Measurements from ENCODE around the gene CDO1. TPM values are rescaled to one million over a fixed set of nuclear protein-coding genes. Genes with fewer than 3 reads are reported as not detected.

Gene CDO1
- total and polyA plus RNA-seq, 9 of the 15 experiments (the other 6 are each of a cell fraction or from before 2014, with no cell fraction given) = 0.16 to 0.22 TPM; not detected in 7

DNA sequence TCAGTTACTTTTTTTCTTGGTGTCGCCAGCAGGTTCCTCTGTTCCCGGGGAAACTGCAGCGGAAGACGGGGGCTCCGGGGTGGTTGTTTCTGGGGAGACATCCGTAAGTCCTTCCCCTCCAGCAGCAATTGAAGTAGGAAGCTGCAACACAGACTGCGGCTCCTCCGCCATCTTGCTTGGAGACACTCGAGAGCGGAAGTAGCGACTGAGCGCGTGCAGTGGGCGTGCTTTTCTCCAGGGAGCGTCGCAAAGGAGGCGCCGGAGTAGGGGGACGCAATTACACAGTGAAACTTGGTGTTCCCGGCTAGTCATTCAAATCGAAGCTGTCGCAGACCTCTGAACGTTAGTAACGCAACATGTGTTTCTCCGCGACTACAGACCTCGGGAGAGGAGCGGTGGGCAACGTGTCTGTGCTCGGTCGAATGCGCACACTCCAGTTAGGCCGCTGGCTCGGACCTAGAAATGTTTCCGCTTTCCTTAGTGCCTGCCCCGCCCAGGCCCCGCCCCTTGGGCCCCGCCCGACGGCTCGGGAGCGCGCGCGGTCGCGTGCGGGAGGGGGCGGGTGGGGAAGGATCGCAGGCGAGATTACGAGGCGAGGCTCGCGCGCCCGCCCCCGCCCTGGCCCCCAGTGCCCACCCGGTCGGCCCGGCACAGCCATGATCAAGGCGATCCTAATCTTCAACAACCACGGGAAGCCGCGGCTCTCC is 25.1 kb upstream of the CDO1 start, which contains the start of the genes AP3S1 and ATG12 (continued):
- TF ChIP-seq ZBTB8A (IDR thresholded peaks at IDR 0.05; ENCODE audit: partially characterized antibody) = no peak
- TF ChIP-seq NEUROD1 (IDR thresholded peaks at IDR 0.05; ENCODE audit: borderline replicate concordance, low read depth, low read length, partially characterized antibody) = peak; percentile 78
- no peak; the same call in 1 of the 2 replicates for TF ChIP-seq LARP7 (IDR thresholded peaks at IDR 0.05)
- no peak for TF ChIP-seq GTF2F1 (IDR thresholded peaks at IDR 0.05; ENCODE audit: low read depth, low read length)
- TF ChIP-seq, protein P1, sequence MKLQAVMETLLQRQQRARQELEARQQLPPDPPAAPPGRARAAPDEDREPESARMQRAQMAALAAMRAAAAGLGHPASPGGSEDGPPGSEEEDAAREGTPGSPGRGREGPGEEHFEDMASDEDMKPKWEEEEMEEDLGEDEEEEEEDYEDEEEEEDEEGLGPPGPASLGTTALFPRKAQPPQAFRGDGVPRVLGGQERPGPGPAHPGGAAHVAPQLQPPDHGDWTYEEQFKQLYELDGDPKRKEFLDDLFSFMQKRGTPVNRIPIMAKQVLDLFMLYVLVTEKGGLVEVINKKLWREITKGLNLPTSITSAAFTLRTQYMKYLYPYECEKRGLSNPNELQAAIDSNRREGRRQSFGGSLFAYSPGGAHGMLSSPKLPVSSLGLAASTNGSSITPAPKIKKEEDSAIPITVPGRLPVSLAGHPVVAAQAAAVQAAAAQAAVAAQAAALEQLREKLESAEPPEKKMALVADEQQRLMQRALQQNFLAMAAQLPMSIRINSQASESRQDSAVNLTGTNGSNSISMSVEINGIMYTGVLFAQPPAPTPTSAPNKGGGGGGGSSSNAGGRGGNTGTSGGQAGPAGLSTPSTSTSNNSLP (IDR thresholded peaks at IDR 0.05; ENCODE audit: borderline replicate concordance, low read depth, low read length) = no peak
- no peak for TF ChIP-seq GABPB2 (CRISPR knock-in tag; conservative IDR thresholded peaks at IDR 0.05)
- TF ChIP-seq TAL1 (IDR thresholded peaks at IDR 0.05) = no peak; the same call in 1 of the 2 replicates
- TF ChIP-seq ZNF174 (CRISPR knock-in tag; IDR thresholded peaks at IDR 0.05) = no peak
- TF ChIP-seq SRSF9 (IDR thresholded peaks at IDR 0.05; ENCODE audit: borderline replicate concordance, low read depth, low read length) = no peak
- TF ChIP-seq, protein P2, sequence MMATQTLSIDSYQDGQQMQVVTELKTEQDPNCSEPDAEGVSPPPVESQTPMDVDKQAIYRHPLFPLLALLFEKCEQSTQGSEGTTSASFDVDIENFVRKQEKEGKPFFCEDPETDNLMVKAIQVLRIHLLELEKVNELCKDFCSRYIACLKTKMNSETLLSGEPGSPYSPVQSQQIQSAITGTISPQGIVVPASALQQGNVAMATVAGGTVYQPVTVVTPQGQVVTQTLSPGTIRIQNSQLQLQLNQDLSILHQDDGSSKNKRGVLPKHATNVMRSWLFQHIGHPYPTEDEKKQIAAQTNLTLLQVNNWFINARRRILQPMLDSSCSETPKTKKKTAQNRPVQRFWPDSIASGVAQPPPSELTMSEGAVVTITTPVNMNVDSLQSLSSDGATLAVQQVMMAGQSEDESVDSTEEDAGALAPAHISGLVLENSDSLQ (IDR thresholded peaks at IDR 0.05) = no peak
- TF ChIP-seq ZMIZ1 (IDR thresholded peaks at IDR 0.05; ENCODE audit: low read depth in 2 of 2, low read length in 2 of 2) = 0 out of 4 replicates have a peak, but pooled peaks of 1 of the 2 experiments have one; percentile 11
- no peak for TF ChIP-seq RFX7 (CRISPR knock-in tag; IDR thresholded peaks at IDR 0.05)
- no peak for TF ChIP-seq MXI1 (IDR thresholded peaks at IDR 0.05; ENCODE audit: low read depth, low read length)
- no peak for TF ChIP-seq ZFP30 (CRISPR knock-in tag; IDR thresholded peaks at IDR 0.05; ENCODE audit: borderline replicate concordance)
- TF ChIP-seq ZNF589 (CRISPR knock-in tag; IDR thresholded peaks at IDR 0.05; ENCODE audit: low read depth) = no peak
- TF ChIP-seq RREB1 (CRISPR knock-in tag; IDR thresholded peaks at IDR 0.05) = no peak
